ENCODE data around the gene HOPX. TPM values are rescaled to one million over a fixed set of nuclear protein-coding genes. Genes with fewer than 3 reads are reported as not detected.
"Not testable (repeated sequence)": the region's sequence is repeated elsewhere in the genome, so short reads cannot be mapped to it uniquely, and the experiment has no call there.

The HOPX gene
- total RNA-seq, 1 experiment from 2014 or later, result 1.0 TPM

GRCh38 chr4:56727150-56727549 lies 46.1 kb upstream of the HOPX start:
- no peaks in the 10 kb centered on the region for H3K4me1 ChIP-seq (replicated peaks; ENCODE audit: insufficient read depth)
- H3K27me3 ChIP-seq (ENCODE audit: insufficient read depth, low read depth), result no peaks in the 10 kb centered on the region
- DNase-seq, result no peak
- BruUV-seq (replicated peaks), result no TSS peak
- H3K27ac ChIP-seq, result no peak overlapping the region
- no peaks in the 10 kb centered on the region for H3K79me2 ChIP-seq (ENCODE audit: low read depth)
- no peak overlapping the region for H3K4me2 ChIP-seq
- H3K9me2 ChIP-seq (ENCODE audit: insufficient read depth), result no peaks in the 10 kb centered on the region
- no peak overlapping the region for H3K4me3 ChIP-seq
- ChIA-PET CTCF (no interaction called here), POLR2A (ENCODE audit: unreplicated experiment) (no interaction called here)
- H4K20me1 ChIP-seq (ENCODE audit: insufficient read depth), result no peaks in the 10 kb centered on the region
- no peaks in the 10 kb centered on the region for H3K36me3 ChIP-seq (ENCODE audit: low read depth)
- H3K9me3 ChIP-seq (ENCODE audit: insufficient read depth, low read depth), result no peaks in the 10 kb centered on the region
- intact Hi-C loops (cut with micrococcal nuclease; ENCODE audit: unreplicated experiment), result no loop called here
- no peak for TF ChIP-seq CTCF (conservative IDR thresholded peaks at IDR 0.05)
- TF ChIP-seq EZH2 (IDR thresholded peaks at IDR 0.05; ENCODE audit: low read depth), result no peak
- no peak overlapping the region for H2AFZ ChIP-seq
- no peaks in the 10 kb centered on the region for H3F3A ChIP-seq (ENCODE audit: insufficient read depth, low read depth)

DNA sequence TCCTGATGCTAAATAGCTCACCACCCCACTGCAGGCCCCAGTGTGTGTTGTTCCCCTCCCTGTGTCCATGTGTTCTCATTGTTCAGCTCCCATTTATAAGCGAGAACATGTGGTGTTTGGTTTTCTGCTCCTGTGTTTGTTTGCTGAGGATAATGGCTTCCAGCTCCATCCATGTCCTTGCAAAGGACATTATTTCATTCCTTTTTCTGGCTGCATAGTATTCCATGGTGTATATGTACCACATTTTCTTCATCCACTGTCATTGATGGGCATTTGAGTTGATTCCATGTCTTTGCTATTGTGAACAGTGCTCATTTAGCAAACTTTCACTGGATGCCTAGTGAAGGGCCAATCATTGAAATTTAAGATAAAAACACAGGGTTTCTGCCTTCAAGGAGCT lies 45.5 kb upstream of the HOPX start:
- H3K4me2 ChIP-seq; BruUV-seq (replicated peaks); H3K79me2 ChIP-seq (ENCODE audit: low read depth); H3K27ac ChIP-seq; POLR2A ChIA-PET (ENCODE audit: unreplicated experiment); H3K36me3 ChIP-seq (ENCODE audit: low read depth); DNase-seq; H3K9me3 ChIP-seq (ENCODE audit: insufficient read depth, low read depth); H3K4me3 ChIP-seq; H3F3A ChIP-seq (ENCODE audit: insufficient read depth, low read depth); H3K9me2 ChIP-seq (ENCODE audit: insufficient read depth); H3K4me1 ChIP-seq (replicated peaks; ENCODE audit: insufficient read depth); H2AFZ ChIP-seq; H3K27me3 ChIP-seq (ENCODE audit: insufficient read depth, low read depth); CTCF ChIA-PET; H4K20me1 ChIP-seq (ENCODE audit: insufficient read depth); intact Hi-C loops (cut with micrococcal nuclease; ENCODE audit: unreplicated experiment): not testable (repeated sequence)

DNA sequence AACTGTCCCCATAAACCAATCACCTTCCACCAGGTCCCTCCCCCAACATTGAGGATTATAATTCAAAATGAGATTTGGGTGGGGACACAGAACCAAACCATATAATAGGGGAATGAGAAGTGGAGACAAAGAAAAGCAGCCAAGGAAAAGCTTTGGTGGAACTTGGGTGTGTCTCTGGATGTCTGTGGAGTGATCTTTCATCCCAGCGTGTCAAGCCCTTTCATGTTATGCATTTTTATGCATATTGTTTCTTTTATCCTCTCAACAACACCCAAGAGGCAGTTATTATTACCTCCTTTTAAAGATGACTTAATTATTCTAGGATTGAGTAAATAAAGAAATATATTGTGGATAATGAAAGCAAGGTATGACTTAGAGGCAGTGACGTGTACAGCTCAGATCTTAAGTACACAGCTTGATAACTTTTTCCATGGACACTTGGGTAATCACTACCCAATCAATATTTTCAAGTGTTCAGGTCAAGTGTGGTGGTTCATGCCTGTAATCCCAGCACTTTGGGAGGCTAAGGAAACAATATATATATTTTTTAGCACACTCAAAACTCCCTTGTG lies 42.6 kb upstream of the HOPX start:
- intact Hi-C loops (cut with micrococcal nuclease; ENCODE audit: unreplicated experiment), result no loop called here
- Histone ChIP-seq H3K36me3 (ENCODE audit: low read depth) (no peaks in the 10 kb centered on the region), H3F3A (ENCODE audit: insufficient read depth, low read depth) (no peaks in the 10 kb centered on the region), H3K27ac (no peak overlapping the region), H3K4me2 (no peak overlapping the region), H3K27me3 (ENCODE audit: insufficient read depth, low read depth) (no peaks in the 10 kb centered on the region), H3K79me2 (ENCODE audit: low read depth) (no peaks in the 10 kb centered on the region), H3K9me3 (ENCODE audit: insufficient read depth, low read depth) (no peaks in the 10 kb centered on the region), H3K4me3 (no peak overlapping the region), H2AFZ (no peak overlapping the region), H3K9me2 (ENCODE audit: insufficient read depth) (no peaks in the 10 kb centered on the region), H3K4me1 (replicated peaks; ENCODE audit: insufficient read depth) (no peaks in the 10 kb centered on the region), H4K20me1 (ENCODE audit: insufficient read depth) (no peaks in the 10 kb centered on the region)
- CTCF ChIA-PET, result no interaction called here
- POLR2A ChIA-PET (ENCODE audit: unreplicated experiment), result no interaction called here
- no peak for DNase-seq
- TF ChIP-seq EZH2 (IDR thresholded peaks at IDR 0.05; ENCODE audit: low read depth) (no peak), CTCF (conservative IDR thresholded peaks at IDR 0.05) (no peak)
- no TSS peak for BruUV-seq (replicated peaks)

DNA sequence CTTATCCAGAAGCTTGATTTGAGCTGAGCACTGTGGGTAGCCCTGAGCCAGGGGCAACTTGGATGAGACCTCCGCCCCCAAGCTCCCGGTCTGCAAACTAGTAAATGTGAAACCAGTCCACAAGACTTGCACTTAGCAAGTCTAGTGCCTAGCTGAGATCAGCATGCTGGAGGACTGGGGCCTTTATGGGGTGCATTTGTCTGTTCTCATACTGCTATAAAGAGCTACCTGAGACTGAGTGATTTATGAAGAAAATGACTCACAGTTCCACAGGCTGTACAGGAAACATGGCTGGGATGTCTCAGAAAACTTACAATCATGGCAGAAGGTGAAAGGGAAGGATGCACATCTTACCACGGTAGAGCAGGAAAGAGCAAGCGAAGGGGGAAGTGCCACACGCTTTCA lies 42.1 kb upstream of the HOPX start:
- intact Hi-C loops (cut with micrococcal nuclease; ENCODE audit: unreplicated experiment), result no loop called here
- BruUV-seq (replicated peaks), result no TSS peak
- Histone ChIP-seq H3K27ac (no peak overlapping the region), H3K79me2 (ENCODE audit: low read depth) (no peaks in the 10 kb centered on the region), H3K27me3 (ENCODE audit: insufficient read depth, low read depth) (no peaks in the 10 kb centered on the region), H3K4me2 (no peak overlapping the region), H3K4me3 (no peak overlapping the region), H3K9me2 (ENCODE audit: insufficient read depth) (no peaks in the 10 kb centered on the region), H2AFZ (no peak overlapping the region), H3K9me3 (ENCODE audit: insufficient read depth, low read depth) (no peaks in the 10 kb centered on the region), H3F3A (ENCODE audit: insufficient read depth, low read depth) (no peaks in the 10 kb centered on the region), H3K4me1 (replicated peaks; ENCODE audit: insufficient read depth) (no peaks in the 10 kb centered on the region), H4K20me1 (ENCODE audit: insufficient read depth) (no peaks in the 10 kb centered on the region), H3K36me3 (ENCODE audit: low read depth) (no peaks in the 10 kb centered on the region)
- DNase-seq, result no peak
- POLR2A ChIA-PET (ENCODE audit: unreplicated experiment), result no interaction called here
- no peak for TF ChIP-seq EZH2 (IDR thresholded peaks at IDR 0.05; ENCODE audit: low read depth)
- CTCF ChIA-PET, result no interaction called here

Data from PC-9 (cell line).